BLaER1 treated with 17β-estradiol and CSF1 and Interleukin-3, amounts not matched to agents 10 nM and 100 nM (cell line): ENCODE results near the gene ALG13.

Experiments used
- H3K27ac ChIP-seq, 11 experiments: shearing (Covaris generic); formaldehyde crosslinking; 2 replicates each; pipeline ENCODE4 v1.8.1; 2022
- H3K27me3 ChIP-seq, 11 experiments: shearing (Covaris generic); formaldehyde crosslinking; 2 replicates each; pipeline ENCODE4 v1.8.1; 2022
- H3K36me3 ChIP-seq, 11 experiments: shearing (Covaris generic); formaldehyde crosslinking; 2 replicates each; pipeline ENCODE4 v1.8.1; 2022
- H3K4me1 ChIP-seq, 10 experiments: shearing (Covaris generic); formaldehyde crosslinking; 2 replicates each; pipeline ENCODE4 v1.8.1; 2022
- H3K4me2 ChIP-seq, 11 experiments: shearing (Covaris generic); formaldehyde crosslinking; 2 replicates each; pipeline ENCODE4 v1.8.1; 2022
- H3K4me3 ChIP-seq, 10 experiments: shearing (Covaris generic); formaldehyde crosslinking; 2 replicates each; pipeline ENCODE4 v1.8.1; 2022
- H3K9ac ChIP-seq, 11 experiments: shearing (Covaris generic); formaldehyde crosslinking; 2 replicates each; pipeline ENCODE4 v1.8.1; 2022
- H3K9me3 ChIP-seq, 11 experiments: shearing (Covaris generic); formaldehyde crosslinking; replicated peaks in 1 of 11; 2 replicates each; pipeline ENCODE4 v1.8.1; 2022
- H4K20me1 ChIP-seq, 11 experiments: shearing (Covaris generic); formaldehyde crosslinking; 2 replicates each; pipeline ENCODE4 v1.8.1; 2022
- Cebpa-rat ChIP-seq, 11 experiments: shearing (Covaris generic); IDR thresholded peaks; 2 replicates each; pipeline ENCODE4 v1.8.1; 2022

ALG13 gene

DNA sequence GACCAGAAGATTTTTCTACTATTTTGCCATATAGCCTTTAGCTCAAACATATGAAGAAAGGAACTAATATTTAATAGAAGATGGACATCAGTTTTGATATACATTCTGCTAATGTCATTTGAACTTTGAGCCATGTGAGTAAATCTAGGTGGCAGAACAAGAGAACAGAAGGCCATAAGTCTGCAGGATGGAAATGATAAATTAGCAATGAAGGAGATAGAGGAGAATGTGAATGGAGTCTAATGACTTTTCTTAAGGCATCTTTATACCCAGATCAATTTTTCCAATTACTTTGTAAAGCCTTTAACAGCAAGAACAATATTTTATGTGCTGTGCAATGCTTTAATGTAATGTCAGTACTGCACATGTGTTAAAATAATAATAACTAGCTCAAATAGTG lies 30.1 kb upstream of the ALG13 start:
- peaks cover 0 to 16% (median 4%) of the 10 kb centered on the region in 11 experiments; a peak in 9 of 22 replicates for H3K9me3 ChIP-seq
- H3K4me2 ChIP-seq, result no peak overlapping the region
- H3K9ac ChIP-seq, result no peak overlapping the region
- H4K20me1 ChIP-seq, result no peaks in the 10 kb centered on the region; a peak in 1 of 22 replicates
- no peaks in the 10 kb centered on the region for H3K4me1 ChIP-seq
- TF ChIP-seq Cebpa-rat (IDR thresholded peaks at IDR 0.05), result no peak
- no peak overlapping the region for H3K27ac ChIP-seq
- peaks cover 6 to 82% (median 50%) of the 10 kb centered on the region in 11 experiments; a peak in 20 of 22 replicates for H3K27me3 ChIP-seq
- no peaks in the 10 kb centered on the region for H3K36me3 ChIP-seq
- no peak overlapping the region for H3K4me3 ChIP-seq

DNA sequence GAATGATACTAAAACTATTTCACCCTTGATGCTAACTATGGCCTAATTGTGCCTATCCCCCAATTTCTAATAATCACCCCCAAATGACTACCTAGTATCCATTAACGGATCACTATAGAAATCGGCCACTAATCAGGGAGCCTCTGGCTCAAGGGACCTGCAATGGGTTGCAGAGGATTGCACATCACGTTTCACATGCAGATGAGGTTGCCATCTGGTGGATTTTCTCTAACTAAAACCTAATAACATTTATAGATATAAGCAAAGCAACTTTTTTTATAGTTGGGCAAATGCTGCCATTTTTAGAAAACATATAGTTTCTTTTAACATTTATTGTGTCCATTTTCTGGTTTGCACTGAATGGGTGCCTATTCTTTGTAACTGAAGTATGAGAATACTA lies 28.3 kb upstream of the ALG13 start:
- Histone ChIP-seq H3K4me2 (no peak overlapping the region), H3K27me3 (peaks cover 20 to 85% (median 62%) of the 10 kb centered on the region in 11 experiments; a peak in 21 of 22 replicates), H4K20me1 (no peaks in the 10 kb centered on the region; a peak in 1 of 22 replicates), H3K4me1 (no peaks in the 10 kb centered on the region), H3K27ac (no peak overlapping the region), H3K9me3 (peaks cover 0 to 14% (median 2%) of the 10 kb centered on the region in 11 experiments; a peak in 9 of 22 replicates), H3K9ac (no peak overlapping the region), H3K36me3 (no peaks in the 10 kb centered on the region), H3K4me3 (no peak overlapping the region)
- no peak for TF ChIP-seq Cebpa-rat (IDR thresholded peaks at IDR 0.05)

DNA sequence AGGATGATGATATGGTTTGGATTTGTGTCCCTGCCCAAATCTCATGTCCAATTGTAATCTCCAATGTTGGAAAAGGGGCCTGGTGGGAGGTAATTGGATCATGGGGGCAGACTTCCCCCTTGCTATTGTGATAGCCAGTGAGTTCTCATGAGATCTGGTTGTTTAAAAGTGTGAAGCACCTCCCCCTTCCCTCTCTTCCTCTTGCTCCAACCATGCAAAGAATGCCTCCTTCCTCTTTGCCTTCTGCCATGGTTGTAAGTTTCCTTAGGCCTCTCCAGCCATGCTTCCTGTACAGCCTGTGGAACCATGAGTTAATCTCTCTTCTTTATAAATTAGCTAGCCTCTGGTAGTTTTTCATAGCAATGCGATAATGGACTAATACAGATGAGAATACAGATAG lies 19.7 kb upstream of the ALG13 start:
- no peak for TF ChIP-seq Cebpa-rat (IDR thresholded peaks at IDR 0.05)
- H3K9me3 ChIP-seq, result peaks cover 0 to 4% (median 0%) of the 10 kb centered on the region in 11 experiments; a peak in 1 of 22 replicates
- no peak overlapping the region for H3K9ac ChIP-seq
- H3K27ac ChIP-seq, result peak overlapping the region in 3 of 11 experiments; percentile 11 to 48 (median 14); a peak in 3 of 22 replicates
- peak overlapping the region in 8 of 11 experiments; percentile 10 to 46 (median 17); a peak in 8 of 22 replicates for H3K4me2 ChIP-seq
- peaks cover 0 to 21% (median 8%) of the 10 kb centered on the region in 10 experiments; a peak in 9 of 20 replicates for H3K4me1 ChIP-seq
- peaks cover 42 to 98% (median 81%) of the 10 kb centered on the region in 11 experiments; a peak in 20 of 22 replicates for H3K27me3 ChIP-seq
- no peaks in the 10 kb centered on the region for H3K36me3 ChIP-seq
- H3K4me3 ChIP-seq, result no peak overlapping the region
- no peaks in the 10 kb centered on the region for H4K20me1 ChIP-seq

DNA sequence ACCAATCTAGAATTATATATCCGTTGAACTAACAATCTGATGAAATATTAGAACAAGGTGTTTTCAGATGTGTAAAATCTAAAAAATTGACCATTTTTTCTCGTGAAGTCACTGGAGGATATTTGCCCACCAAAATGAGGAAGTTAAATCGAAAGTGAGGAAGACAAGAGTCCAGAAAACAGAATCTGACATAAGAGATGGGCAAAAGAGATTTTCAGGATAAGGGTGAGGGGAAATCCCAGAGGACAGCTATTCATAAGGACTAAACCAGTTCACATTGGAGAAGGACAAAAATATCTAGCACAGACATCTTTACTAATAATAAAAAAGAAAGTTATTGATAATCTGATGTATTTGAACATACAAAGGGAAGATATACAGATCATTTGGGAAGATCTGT lies 18.7 kb upstream of the ALG13 start:
- Histone ChIP-seq H3K9ac (no peak overlapping the region), H3K27ac (no peak overlapping the region), H3K9me3 (peaks cover 0 to 4% (median 0%) of the 10 kb centered on the region in 11 experiments; a peak in 1 of 22 replicates), H3K4me2 (peak overlapping the region in 3 of 11 experiments; percentile 14 to 46 (median 23); a peak in 3 of 22 replicates), H3K4me1 (peaks cover 0 to 21% (median 8%) of the 10 kb centered on the region in 10 experiments; a peak in 9 of 20 replicates), H3K36me3 (no peaks in the 10 kb centered on the region), H3K27me3 (peaks cover 33 to 94% (median 76%) of the 10 kb centered on the region in 11 experiments; a peak in 20 of 22 replicates), H3K4me3 (no peak overlapping the region), H4K20me1 (no peaks in the 10 kb centered on the region)
- no peak for TF ChIP-seq Cebpa-rat (IDR thresholded peaks at IDR 0.05)

DNA sequence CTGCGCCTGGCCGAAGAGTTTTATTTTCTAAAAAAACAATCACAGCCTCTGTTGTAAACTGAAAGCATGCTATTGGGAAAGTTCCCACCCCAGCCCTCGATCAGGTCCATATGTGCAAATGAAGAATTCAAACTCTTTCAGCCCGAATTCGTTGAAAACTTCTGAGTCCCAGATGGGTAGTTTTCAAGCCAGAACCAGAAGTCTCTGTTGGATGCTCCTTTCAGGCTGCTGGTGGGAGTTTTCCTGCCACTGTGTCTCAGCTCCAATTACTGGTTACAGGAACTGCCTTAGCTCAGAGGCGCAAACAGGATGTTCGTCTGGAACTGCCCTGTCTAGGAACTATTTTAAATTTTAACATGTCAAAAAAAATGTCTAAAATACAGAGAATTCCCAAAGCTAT lies 9.3 kb upstream of the ALG13 start:
- no peaks in the 10 kb centered on the region for H3K4me1 ChIP-seq
- no peak for TF ChIP-seq Cebpa-rat (IDR thresholded peaks at IDR 0.05)

DNA sequence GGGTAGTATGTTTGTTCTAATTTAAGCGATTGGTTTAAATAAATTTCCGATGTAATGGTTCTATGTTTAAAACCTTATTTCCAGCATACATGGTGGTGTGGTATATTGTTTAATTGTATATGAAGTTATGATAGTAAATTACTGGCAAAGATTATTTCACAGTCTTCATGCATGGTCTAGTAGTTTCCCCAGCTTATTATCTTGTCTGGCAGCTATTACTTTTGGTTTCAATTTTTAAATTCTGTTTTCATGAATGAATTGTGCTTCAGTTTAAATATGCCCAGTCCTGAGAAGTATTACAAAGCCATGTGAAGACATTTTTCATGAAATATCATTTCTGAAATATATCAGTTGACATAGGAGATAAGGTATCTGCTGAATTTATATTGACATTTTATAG lies 6.3 kb downstream of the ALG13 start:
- Histone ChIP-seq H3K4me2 (no peak overlapping the region), H3K27ac (no peak overlapping the region), H3K9me3 (no peaks in the 10 kb centered on the region), H3K27me3 (peaks cover 85 to 100% (median 99%) of the 10 kb centered on the region in 11 experiments), H3K9ac (no peak overlapping the region), H3K36me3 (peaks cover 9 to 77% (median 36%) of the 10 kb centered on the region in 11 experiments; a peak in 18 of 22 replicates), H3K4me1 (peaks cover 0 to 31% (median 5%) of the 10 kb centered on the region in 10 experiments; a peak in 7 of 20 replicates), H3K4me3 (no peak overlapping the region), H4K20me1 (peaks cover 0 to 15% (median 4%) of the 10 kb centered on the region in 11 experiments; a peak in 7 of 22 replicates)
- no peak for TF ChIP-seq Cebpa-rat (IDR thresholded peaks at IDR 0.05)

More for the DNA sequence above, 9.3 kb upstream of the ALG13 start:
- Histone ChIP-seq H4K20me1 (no peaks in the 10 kb centered on the region), H3K4me2 (no peak overlapping the region), H3K9me3 (no peaks in the 10 kb centered on the region), H3K27me3 (peaks cover 49 to 92% (median 75%) of the 10 kb centered on the region in 11 experiments), H3K4me3 (no peak overlapping the region), H3K9ac (no peak overlapping the region), H3K36me3 (no peaks in the 10 kb centered on the region), H3K27ac (no peak overlapping the region)

DNA sequence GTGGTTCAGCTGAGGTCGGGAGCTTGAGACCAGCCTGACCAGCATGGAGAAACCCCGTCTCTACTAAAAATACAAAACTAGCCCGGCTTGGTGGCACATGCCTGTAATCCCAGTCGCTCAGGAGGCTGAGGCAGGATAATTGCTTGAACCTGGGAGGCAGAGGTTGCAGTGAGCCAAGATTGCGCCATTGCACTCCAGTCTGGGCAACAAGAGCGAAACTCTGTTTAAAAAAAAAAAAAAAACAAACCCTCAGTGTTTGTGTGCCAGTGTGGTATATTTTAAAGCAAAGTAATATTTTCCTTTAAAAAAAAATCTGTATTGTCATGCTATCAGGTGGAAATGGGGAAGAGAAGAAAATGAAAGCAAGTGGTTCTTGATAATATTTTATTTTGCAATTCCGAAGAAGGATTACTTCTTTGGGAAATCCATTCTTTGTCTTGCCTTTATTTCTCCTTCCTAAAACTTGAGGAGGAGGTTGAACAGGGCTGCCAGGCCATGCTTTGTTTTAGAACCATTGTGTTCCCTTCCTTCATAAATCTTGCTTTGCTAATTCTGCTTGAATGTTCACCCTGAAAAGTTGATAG lies 14.4 kb downstream of the ALG13 start:
- Histone ChIP-seq H3K36me3 (peaks cover 0 to 33% (median 5%) of the 10 kb centered on the region in 11 experiments; a peak in 9 of 22 replicates), H4K20me1 (peaks cover 0 to 8% (median 0%) of the 10 kb centered on the region in 11 experiments; a peak in 2 of 22 replicates), H3K4me3 (no peak overlapping the region), H3K4me1 (no peaks in the 10 kb centered on the region), H3K27me3 (peaks cover 90 to 100% (median 100%) of the 10 kb centered on the region in 11 experiments), H3K9ac (no peak overlapping the region), H3K4me2 (no peak overlapping the region), H3K9me3 (no peaks in the 10 kb centered on the region; a peak in 1 of 22 replicates), H3K27ac (no peak overlapping the region)
- TF ChIP-seq Cebpa-rat (IDR thresholded peaks at IDR 0.05), result no peak

DNA sequence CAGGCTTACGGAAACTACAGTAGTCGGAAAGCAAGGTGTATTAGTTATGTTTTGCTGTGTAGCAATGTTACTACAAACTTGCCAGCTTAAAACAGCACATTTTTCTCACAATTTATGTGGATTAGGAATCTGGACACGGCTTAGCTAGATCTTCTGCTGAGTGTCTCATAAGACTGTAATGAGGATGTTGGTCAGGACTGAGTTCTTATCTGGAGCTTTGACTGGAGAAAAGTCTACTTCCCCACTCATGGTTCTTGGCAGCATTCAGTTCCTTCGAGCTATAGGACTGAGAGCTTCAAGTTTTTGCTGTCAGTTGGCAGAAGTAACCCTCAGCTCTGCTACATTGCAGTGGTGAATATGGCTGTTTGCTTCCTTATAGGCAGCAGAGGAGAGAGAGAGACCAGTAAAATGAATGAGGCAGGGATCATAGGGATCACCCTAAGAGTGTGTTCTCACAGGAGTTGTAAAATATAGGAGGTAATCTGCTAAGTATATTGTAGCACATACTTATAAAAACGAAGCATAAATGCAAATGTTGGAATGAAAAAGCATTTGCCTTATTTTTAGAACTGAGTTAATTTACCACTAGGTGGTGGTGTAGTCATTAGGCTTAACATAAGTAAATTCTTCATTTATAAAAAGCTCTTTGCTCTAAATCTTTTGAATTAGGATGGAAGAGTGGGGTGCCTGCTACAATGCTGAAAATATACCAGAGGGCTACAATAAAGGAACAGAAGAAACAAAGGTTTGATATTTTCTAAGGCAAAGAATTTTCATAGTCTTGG lies 38.6 kb downstream of the ALG13 start:
- Histone ChIP-seq H3K27ac (no peak overlapping the region), H3K4me2 (no peak overlapping the region), H3K9ac (peak overlapping the region in 1 of 11 experiments; percentile 10; a peak in 1 of 22 replicates), H3K9me3 (no peaks in the 10 kb centered on the region), H3K27me3 (peaks cover 81 to 96% (median 94%) of the 10 kb centered on the region in 11 experiments), H3K4me1 (no peaks in the 10 kb centered on the region), H4K20me1 (peaks cover 0 to 5% (median 0%) of the 10 kb centered on the region in 11 experiments; a peak in 4 of 22 replicates), H3K4me3 (no peak overlapping the region), H3K36me3 (peaks cover 0 to 30% (median 8%) of the 10 kb centered on the region in 11 experiments; a peak in 7 of 22 replicates)
- no peak for TF ChIP-seq Cebpa-rat (IDR thresholded peaks at IDR 0.05)

DNA sequence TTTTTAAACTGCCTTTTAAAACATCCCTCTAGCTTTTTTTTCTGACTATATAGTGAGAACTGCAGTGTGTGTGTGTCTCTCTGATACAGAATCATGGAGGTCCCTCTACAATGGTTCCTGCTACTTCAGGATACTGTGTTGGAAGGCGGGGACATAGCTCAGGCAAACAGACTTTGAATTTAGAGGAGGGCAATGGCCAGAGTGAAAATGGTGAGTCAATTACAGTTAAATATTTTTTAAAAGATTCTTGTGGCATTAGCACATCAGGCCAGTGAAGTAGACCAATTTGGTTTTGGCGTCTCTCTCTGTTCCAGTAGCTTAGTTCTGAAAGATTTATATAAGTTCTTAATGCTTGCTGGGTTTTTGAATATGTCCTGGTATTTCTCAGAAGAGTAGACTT lies 47.1 kb downstream of the ALG13 start:
- H3K27me3 ChIP-seq, result peaks cover 84 to 100% (median 99%) of the 10 kb centered on the region in 11 experiments
- H3K4me2 ChIP-seq, result no peak overlapping the region
- H4K20me1 ChIP-seq, result peaks cover 0 to 3% (median 0%) of the 10 kb centered on the region in 11 experiments; a peak in 3 of 22 replicates
- no peaks in the 10 kb centered on the region for H3K9me3 ChIP-seq
- no peak for TF ChIP-seq Cebpa-rat (IDR thresholded peaks at IDR 0.05)
- no peak overlapping the region for H3K9ac ChIP-seq
- peaks cover 15 to 90% (median 35%) of the 10 kb centered on the region in 11 experiments; a peak in 17 of 22 replicates for H3K36me3 ChIP-seq
- no peak overlapping the region for H3K4me3 ChIP-seq
- no peaks in the 10 kb centered on the region for H3K4me1 ChIP-seq
- H3K27ac ChIP-seq, result no peak overlapping the region
